Mesodermal cell (in vitro differentiated cells): Measurements from ENCODE around the gene ZNF331.

ENCODE experiments used
- H3K27ac ChIP-seq: 2 replicates; pipeline ENCODE4 v1.7.0; 2013; ENCODE audit warnings: mild to moderate bottlenecking, low read depth, low read length, moderate library complexity; ENCODE audit not compliant: severe bottlenecking
- H3K36me3 ChIP-seq: 2 replicates; pipeline ENCODE4 v1.7.1; 2013; ENCODE audit warnings: mild to moderate bottlenecking, low read length, moderate library complexity; ENCODE audit not compliant: control insufficient read depth, insufficient read depth
- H3K4me1 ChIP-seq: one replicate; pipeline ENCODE4 v1.7.1; 2013; ENCODE audit warnings: mild to moderate bottlenecking, low read length; ENCODE audit not compliant: insufficient read depth, control insufficient read depth, poor library complexity, severe bottlenecking
- H3K4me3 ChIP-seq: 2 replicates; pipeline ENCODE4 v1.7.0; 2013; ENCODE audit warnings: low read length, control low read depth, mild to moderate bottlenecking; ENCODE audit not compliant: insufficient read depth, poor library complexity, severe bottlenecking; ENCODE audit errors: extremely low read depth
- H3K9me3 ChIP-seq: 2 replicates; pipeline ENCODE4 v1.7.1; 2013; ENCODE audit warnings: mild to moderate bottlenecking, low read length, moderate library complexity; ENCODE audit not compliant: control insufficient read depth
- WGBS, 2 experiments: methylation state at CpG; one replicate each; pipeline ENCODE4 v1.1.5; 2013; ENCODE audit warnings: missing lambda C conversion rate in 2 of 2; ENCODE audit not compliant: insufficient coverage in 2 of 2; 5-methylcytosine and 5-hydroxymethylcytosine counted together

The ZNF331 gene

DNA sequence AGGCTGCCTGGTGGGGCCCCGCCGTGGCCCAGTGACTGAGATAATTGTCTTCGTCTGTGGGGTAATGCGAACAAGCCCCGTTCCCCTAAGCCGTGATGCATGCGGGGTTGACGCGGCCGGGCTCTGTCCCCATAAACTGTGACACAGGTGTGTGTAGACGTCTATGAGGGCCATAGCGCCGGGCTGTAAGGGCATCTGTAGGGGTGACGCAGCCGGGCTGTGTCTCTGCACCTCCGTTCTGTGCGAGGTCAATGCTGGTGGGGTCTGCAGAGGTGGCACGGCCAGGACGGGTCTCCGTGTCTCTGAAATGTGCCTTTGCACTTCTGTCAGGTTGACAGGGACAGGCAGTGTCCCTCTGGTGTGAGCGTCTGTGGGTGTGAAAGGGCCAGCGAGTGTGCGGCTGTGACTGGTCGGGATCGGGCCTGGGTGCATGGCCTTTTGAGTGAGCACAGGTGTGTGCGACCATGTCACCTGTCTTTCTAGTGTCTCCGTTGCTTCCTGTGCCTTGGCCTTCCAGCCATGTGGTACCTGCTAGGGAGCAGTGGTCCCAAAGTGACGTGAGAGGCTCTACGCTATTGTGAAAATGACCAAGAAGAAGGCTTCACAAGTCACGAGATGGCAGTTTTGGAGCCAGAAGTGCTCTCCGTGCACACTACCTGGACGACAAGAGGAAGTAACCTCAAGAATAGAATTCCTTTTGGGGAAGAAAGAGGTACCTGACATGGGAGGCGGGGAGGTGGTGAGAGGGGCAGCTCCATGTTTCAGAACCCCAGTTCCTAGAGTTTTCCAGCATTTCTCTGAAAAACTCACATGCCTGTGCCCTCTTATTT, 16.4 kb upstream of the ZNF331 start:
- Histone ChIP-seq H3K27ac (no peak overlapping the region), H3K4me3 (peak overlapping the region; percentile 87), H3K4me1 (peaks cover 7% of the 10 kb centered on the region), H3K36me3 (peaks cover 22% of the 10 kb centered on the region), H3K9me3 (peaks cover 9% of the 10 kb centered on the region)
- 13 to 22% methylated on average over 27 to 32 of the region's 33 CpGs for WGBS, 2 experiments

DNA sequence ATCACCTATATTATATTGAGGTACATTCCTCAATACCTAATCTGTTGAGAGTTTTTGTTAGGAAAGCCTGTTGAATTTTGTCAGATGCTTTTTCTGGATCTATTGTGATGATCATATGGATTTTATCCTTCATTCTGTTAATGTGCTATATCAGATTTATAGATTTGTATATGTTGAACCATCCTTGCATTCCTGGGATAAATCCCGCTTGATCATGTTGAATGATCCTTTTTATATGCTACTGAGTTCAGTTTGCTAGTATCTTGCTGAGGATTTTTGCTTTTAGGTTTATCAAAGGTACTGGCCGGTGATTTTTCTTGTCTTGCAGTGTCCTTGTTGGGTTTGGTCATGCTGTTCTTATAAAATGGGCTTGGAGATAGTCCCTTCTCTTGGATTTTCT, 12.0 kb upstream of the ZNF331 start:
- Histone ChIP-seq H3K9me3 (peaks cover 9% of the 10 kb centered on the region), H3K36me3 (peaks cover 48% of the 10 kb centered on the region), H3K4me1 (peaks cover 7% of the 10 kb centered on the region), H3K27ac (no peak overlapping the region), H3K4me3 (no peak overlapping the region)
- WGBS, 2 experiments: 84 to 92% methylated on average over 2 of the region's 2 CpGs

DNA sequence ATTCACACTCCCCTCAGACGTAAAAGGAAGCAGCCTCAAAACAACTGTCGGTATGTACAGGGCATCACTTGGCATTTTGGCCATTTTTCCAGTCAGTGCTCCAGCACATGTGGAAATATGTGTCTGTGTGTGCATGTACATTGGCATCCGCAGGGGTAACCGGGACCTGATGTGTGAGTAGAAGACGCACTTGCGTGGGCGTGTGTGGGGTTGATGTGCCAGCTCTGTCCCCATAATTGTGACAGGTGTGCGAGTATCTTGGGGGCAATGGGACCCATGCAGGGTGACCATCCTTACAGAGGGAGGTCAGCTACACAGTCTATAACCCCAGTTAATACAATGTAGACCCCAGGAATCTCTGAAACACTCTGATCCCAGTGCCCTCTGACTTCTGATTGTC, 7.3 kb upstream of the ZNF331 start:
- Histone ChIP-seq H3K36me3 (peaks cover 36% of the 10 kb centered on the region), H3K4me1 (no peaks in the 10 kb centered on the region), H3K9me3 (peaks cover 7% of the 10 kb centered on the region), H3K4me3 (no peak overlapping the region), H3K27ac (no peak overlapping the region)
- WGBS, 2 experiments: 81 to 92% methylated on average over 4 to 8 of the region's 8 CpGs

DNA sequence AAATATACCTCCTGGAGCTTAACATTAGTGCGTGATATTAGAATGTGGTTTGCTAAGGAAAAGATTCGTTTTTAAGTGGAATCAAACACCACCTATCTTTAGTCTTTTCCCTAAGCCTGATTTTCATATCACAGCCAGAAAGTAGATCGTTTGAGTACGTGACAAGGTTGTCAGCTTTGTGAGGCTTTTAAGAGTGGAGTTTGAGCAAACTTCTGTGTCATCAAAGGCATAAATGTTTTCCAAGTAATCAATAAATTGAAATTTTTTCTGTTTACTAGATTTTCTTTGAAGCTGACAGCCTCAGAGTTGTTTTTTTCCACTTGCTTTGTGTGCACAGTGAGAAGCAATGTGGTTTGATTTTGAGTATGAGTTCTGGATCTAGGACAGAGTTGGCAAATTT, 6.5 kb upstream of the ZNF331 start:
- Histone ChIP-seq H3K27ac (no peak overlapping the region), H3K36me3 (peaks cover 30% of the 10 kb centered on the region), H3K4me1 (no peaks in the 10 kb centered on the region), H3K4me3 (no peak overlapping the region), H3K9me3 (no peaks in the 10 kb centered on the region)
- 80% methylated on average over 1 of the region's 4 CpGs; no CpG with 5 or more reads in 1 of the 2 experiments for WGBS, 2 experiments

DNA sequence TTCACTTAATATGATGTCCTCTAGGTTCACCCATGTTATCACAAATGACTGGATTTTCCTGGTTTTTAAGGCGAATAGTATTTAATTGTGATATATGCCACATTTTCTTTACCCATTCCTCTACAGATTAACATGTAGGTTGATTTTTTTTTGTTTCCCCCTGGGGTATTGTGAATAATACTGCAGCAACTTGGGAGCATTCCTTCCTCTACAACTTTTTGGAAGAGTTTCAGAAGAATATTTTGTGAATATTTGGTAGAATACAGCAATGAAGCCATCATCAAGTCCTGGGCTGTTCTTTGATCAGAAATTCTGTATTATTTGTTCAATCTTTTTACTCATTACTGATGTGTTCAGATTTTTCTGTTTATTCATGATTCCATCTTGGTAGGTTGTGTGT, 5.6 kb upstream of the ZNF331 start:
- Histone ChIP-seq H3K36me3 (peaks cover 24% of the 10 kb centered on the region), H3K4me1 (no peaks in the 10 kb centered on the region), H3K4me3 (no peak overlapping the region), H3K9me3 (no peaks in the 10 kb centered on the region), H3K27ac (no peak overlapping the region)
- WGBS, 2 experiments: no CpG with 5 or more reads among the region's 1 CpG

DNA sequence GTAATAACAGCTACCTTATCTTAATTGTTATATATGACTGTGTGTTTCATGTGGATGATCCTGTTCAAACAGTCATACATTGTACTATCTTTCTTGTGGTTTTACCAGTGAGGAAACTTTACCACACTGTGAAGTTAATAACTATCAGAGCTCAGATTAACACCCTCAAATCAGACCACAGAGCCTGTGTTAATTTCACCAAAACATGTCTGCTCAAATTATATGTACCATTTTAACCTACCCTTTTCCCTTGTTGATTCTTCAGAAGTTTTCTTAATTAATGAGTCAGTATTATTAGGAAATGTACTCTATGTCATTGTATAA, 1.8 kb upstream of the ZNF331 start:
- no peaks in the 10 kb centered on the region for H3K4me1 ChIP-seq
- H3K36me3 ChIP-seq: peaks cover 3% of the 10 kb centered on the region
- no peak overlapping the region for H3K4me3 ChIP-seq
- H3K27ac ChIP-seq: no peak overlapping the region
- H3K9me3 ChIP-seq: no peaks in the 10 kb centered on the region

DNA sequence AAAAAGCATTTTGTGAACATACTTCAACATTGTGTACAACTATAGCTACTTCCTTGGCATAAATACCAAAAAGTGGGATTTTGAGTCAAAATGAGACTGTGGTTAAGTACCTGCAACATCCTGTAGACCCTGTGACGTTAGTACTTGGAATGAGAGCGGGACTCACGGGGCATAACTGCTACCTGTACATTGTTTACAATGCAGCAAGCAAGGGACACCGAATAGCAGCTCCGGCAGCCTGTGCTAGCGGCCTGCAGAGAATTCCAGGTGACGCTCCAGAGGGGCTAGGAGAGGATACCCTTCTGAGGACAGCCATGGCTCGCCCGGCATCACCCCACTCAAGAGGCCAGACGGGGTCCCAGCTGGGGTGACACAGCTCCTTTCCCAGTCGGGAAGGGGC, 824 bp upstream of the ZNF331 start:
- H3K4me3 ChIP-seq: peak overlapping the region; percentile 55

DNA sequence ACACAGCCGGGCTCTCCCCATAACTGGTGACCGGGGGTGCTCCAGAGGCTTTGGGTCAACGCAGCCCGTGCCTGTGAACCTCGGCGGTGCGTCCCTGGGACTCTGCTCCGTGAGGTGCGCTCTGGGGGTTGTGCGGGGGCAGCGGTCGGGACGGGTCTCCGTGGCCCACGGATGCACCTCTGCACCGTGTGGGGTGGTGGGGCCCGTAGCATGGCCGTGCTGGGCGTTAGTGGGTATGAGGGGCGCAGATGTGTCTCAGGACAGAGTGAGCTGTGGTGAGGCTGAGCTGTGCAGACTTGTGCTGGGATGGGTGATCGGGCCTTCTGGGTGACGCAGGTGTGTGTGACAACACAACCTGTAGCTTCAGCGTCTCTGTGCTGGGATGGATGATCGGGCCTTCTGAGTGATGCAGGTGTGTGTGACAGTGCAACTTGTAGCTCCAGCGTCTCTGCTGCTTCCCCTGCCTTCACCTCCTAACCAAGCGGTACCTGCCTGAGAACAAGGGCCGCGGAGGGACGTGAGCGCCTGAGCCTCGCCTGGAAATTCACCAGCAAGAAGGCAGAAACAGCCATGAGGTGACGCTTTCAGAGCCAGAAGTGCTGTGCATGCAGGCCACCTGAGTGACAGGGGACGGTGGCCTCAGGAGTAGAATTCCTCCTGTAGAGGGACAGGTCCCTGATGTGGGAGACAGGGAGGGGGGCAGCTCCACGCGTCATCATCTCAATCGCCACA, 599 bp downstream of the ZNF331 start:
- 49 to 65% methylated on average over 30 to 32 of the region's 36 CpGs for WGBS, 2 experiments
- Histone ChIP-seq H3K27ac (no peak overlapping the region), H3K4me1 (no peaks in the 10 kb centered on the region), H3K9me3 (no peaks in the 10 kb centered on the region), H3K36me3 (peaks cover 15% of the 10 kb centered on the region), H3K4me3 (peak overlapping the region; percentile 55)

More for the DNA sequence above, 824 bp upstream of the ZNF331 start:
- Histone ChIP-seq H3K9me3 (no peaks in the 10 kb centered on the region), H3K4me1 (no peaks in the 10 kb centered on the region), H3K36me3 (peaks cover 8% of the 10 kb centered on the region), H3K27ac (no peak overlapping the region)
- WGBS, 2 experiments: 76 to 78% methylated on average over 11 of the region's 11 CpGs

DNA sequence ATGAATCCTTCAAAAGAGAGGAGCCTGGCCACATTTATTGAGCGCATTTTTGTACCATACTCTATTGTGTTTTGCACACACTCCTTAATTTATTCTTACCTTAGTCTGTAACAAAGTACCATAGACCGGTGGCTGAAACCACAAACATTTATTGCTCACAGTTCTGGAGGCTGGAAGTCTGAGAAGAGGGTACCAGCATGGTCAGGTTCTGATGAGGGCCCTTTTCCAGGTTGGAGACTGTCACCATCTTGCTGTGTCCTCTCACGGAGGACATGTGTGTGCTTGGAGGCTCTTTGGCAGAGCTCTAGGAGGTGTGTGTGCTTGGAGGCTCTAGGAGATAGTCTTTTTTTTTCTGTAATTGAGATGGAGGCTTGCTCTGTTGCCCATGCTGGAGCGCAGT, 2.1 kb downstream of the ZNF331 start:
- 67% methylated on average over 2 of the region's 4 CpGs; no CpG with 5 or more reads in 1 of the 2 experiments for WGBS, 2 experiments
- Histone ChIP-seq H3K27ac (no peak overlapping the region), H3K4me3 (no peak overlapping the region)

DNA sequence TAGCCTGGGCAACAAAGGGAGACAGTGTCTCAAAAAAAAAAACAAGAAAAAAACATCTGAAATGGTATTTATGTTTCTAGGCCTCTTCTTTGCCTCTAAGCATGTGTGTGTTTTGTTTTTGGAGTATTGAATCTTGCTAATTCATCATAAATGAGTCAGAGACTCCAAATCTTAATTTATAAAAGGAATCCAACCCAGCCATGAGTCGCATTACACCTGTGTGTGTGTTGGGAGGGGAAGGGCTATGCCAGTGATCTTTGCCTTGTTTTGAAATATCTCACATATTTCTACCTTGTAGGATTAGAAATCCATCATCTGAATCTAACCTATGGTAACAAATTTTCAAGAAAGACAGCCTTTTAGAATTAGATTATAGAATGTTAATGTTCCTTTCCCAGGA, 4.0 kb downstream of the ZNF331 start:
- Histone ChIP-seq H3K27ac (no peak overlapping the region), H3K36me3 (peaks cover 16% of the 10 kb centered on the region), H3K4me1 (no peaks in the 10 kb centered on the region), H3K4me3 (no peak overlapping the region), H3K9me3 (no peaks in the 10 kb centered on the region)
- WGBS, 2 experiments: no CpG with 5 or more reads among the region's 1 CpG

More for the DNA sequence above, 2.1 kb downstream of the ZNF331 start:
- H3K9me3 ChIP-seq: no peaks in the 10 kb centered on the region
- H3K36me3 ChIP-seq: peaks cover 15% of the 10 kb centered on the region
- no peaks in the 10 kb centered on the region for H3K4me1 ChIP-seq
